ENCODE results near the gene PI4KA.

DNA sequence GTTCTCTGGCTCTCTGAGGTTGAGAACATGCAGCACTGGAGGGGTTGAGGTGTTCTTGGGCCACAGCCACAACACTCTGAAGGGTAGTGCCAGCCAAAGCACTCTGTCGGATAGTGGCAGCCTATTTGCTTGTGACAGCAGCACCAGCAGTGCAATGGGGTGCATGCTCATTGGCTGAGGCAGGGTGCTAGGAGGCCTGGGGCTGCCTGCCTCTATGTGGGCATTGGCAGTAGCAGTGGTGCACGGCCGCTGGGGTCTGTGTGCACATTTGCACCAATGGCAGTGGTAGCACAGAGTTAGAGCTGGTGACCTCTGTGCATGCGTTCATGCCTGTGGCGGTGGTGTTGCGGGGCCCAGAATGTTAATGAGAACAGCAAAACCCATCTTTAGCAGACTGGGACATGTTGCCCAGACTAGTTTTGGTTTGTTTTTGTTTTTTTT is 25.4 kb downstream of the PI4KA start:
- TF ChIP-seq POLR2A (IDR thresholded peaks at IDR 0.05; ENCODE audit: low read length) (no peak), GATA1 (IDR thresholded peaks at IDR 0.05; ENCODE audit: low read depth, low read length) (no peak)
